Natural killer cell treated with Interleukin-12 subunit alpha and Interleukin-12 subunit beta and Interleukin-15 and Interleukin-18, amount 100 ng/mL, for 72 hours (primary cell): Measurements from ENCODE around the gene KLRC3. TPM values are rescaled to one million over a fixed set of nuclear protein-coding genes. Genes with fewer than 3 reads are reported as not detected.
"Not testable (repeated sequence)": the region's sequence is repeated elsewhere in the genome, so short reads cannot be mapped to it uniquely, and the experiment has no call there.

Source experiments
- ATAC-seq, 2 donors: fragments of 150-1000 bp; cut with Tn5 transposase in 1 of 2; sonication (Bioruptor Pico), chemical (Tn5 transposase) in 1 of 2; 2 replicates each; pipeline ENCODE4 v1.10.0; 2021
- DNase-seq: peaks from one replicate; pipeline ENCODE4 v3.0.0; 2022; ENCODE audit warnings: low spot score
- H3K27ac Mint-ChIP-seq, 2 donors: 1 replicate in 1 of 2; 2 replicates in 1 of 2; pipeline ENCODE4 v1.8.0; 2022; ENCODE audit warnings: mixed read lengths in 2 of 2, mild to moderate bottlenecking in 1 of 2, moderate library complexity in 1 of 2
- H3K27me3 Mint-ChIP-seq, 2 donors: 1 replicate in 1 of 2; 2 replicates in 1 of 2; pipeline ENCODE4 v1.8.0; 2022; ENCODE audit warnings: mixed read lengths in 2 of 2
- H3K36me3 Mint-ChIP-seq: one replicate; pipeline ENCODE4 v1.8.0; 2022; ENCODE audit warnings: mixed read lengths
- H3K4me1 Mint-ChIP-seq, 2 donors: 1 replicate in 1 of 2; 2 replicates in 1 of 2; pipeline ENCODE4 v1.8.0; 2022; ENCODE audit warnings: low read depth in 2 of 2, mixed read lengths in 2 of 2, mild to moderate bottlenecking in 1 of 2
- H3K4me3 Mint-ChIP-seq: one replicate; pipeline ENCODE4 v1.8.0; 2022; ENCODE audit warnings: mixed read lengths
- H3K9me3 Mint-ChIP-seq: 2 replicates; pipeline ENCODE4 v1.8.0; 2022; ENCODE audit warnings: mixed read lengths
- total RNA-seq, 2 donors: library from RNA; stranded (reverse); gene quantifications; one replicate each; pipeline ENCODE4 v1.2.3, GENCODE V29; 2022

Gene KLRC3
- total RNA-seq, 2 donors from 2014 or later: 7.9 to 9.6 TPM

- peak; percentile 73 to 95 for ATAC-seq
- not testable (repeated sequence) for H3K36me3 Mint-ChIP-seq, H3K9me3 Mint-ChIP-seq, H3K4me3 Mint-ChIP-seq, DNase-seq, H3K27me3 Mint-ChIP-seq, H3K4me1 Mint-ChIP-seq
- H3K27ac Mint-ChIP-seq: peak overlapping the region in 1 of 2 donors; percentile 79
These were observed 10.2 kb upstream of the KLRC3 start for GRCh38 chr12:10430623-10431022.

- H3K36me3 Mint-ChIP-seq, ATAC-seq, H3K27me3 Mint-ChIP-seq, H3K9me3 Mint-ChIP-seq, H3K4me1 Mint-ChIP-seq, DNase-seq, H3K4me3 Mint-ChIP-seq: not testable (repeated sequence)
- peak overlapping the region in 1 of 2 donors; percentile 29 for H3K27ac Mint-ChIP-seq
These were observed 5.5 kb upstream of the KLRC3 start for GRCh38 chr12:10425938-10426337.

GRCh38 chr12:10424260-10424899 lies 4.0 kb upstream of the KLRC3 start:
- H3K4me1 Mint-ChIP-seq, DNase-seq, H3K4me3 Mint-ChIP-seq, H3K36me3 Mint-ChIP-seq, ATAC-seq, H3K9me3 Mint-ChIP-seq, H3K27ac Mint-ChIP-seq, H3K27me3 Mint-ChIP-seq: not testable (repeated sequence)

GRCh38 chr12:10422159-10422558 lies 1.8 kb upstream of the KLRC3 start:
- H3K4me1 Mint-ChIP-seq, H3K9me3 Mint-ChIP-seq, H3K27me3 Mint-ChIP-seq, H3K36me3 Mint-ChIP-seq, H3K4me3 Mint-ChIP-seq: not testable (repeated sequence)
- peak; percentile 94 to 96 for ATAC-seq
- DNase-seq: peak; percentile 67
- H3K27ac Mint-ChIP-seq: peak overlapping the region; percentile 66 to 74

GRCh38 chr12:10409392-10409791 lies 11.0 kb downstream of the KLRC3 start, which contains the start of gene KLRC4:
Gene KLRC4 (minus strand): TSS chr12:10409757. CDS start chr12:10409575, 182 bp downstream.
- peak in 1 of 2 donors; percentile 82 for ATAC-seq
- H3K27me3 Mint-ChIP-seq: no peaks in the 10 kb centered on the region
- peak within 1 kb of the TSS; percentile 86 for H3K4me3 Mint-ChIP-seq
- peak within 1 kb of the TSS; percentile 11 to 67 for H3K27ac Mint-ChIP-seq
- no peaks in the 10 kb centered on the region for H3K9me3 Mint-ChIP-seq
- peaks cover 11 to 34% of the 10 kb centered on the region in 2 donors for H3K4me1 Mint-ChIP-seq
- peaks cover 25% of the 10 kb centered on the region for H3K36me3 Mint-ChIP-seq
- DNase-seq: no peak

GRCh38 chr12:10408842-10409241 lies 11.6 kb downstream of the KLRC3 start:
- no peaks in the 10 kb centered on the region for H3K9me3 Mint-ChIP-seq
- H3K27me3 Mint-ChIP-seq: no peaks in the 10 kb centered on the region
- peaks cover 11 to 30% of the 10 kb centered on the region in 2 donors for H3K4me1 Mint-ChIP-seq
- H3K27ac Mint-ChIP-seq: peak overlapping the region; percentile 11 to 67
- H3K36me3 Mint-ChIP-seq: peaks cover 25% of the 10 kb centered on the region
- H3K4me3 Mint-ChIP-seq: peak overlapping the region; percentile 86
- ATAC-seq (no peak), DNase-seq (no peak)

- Mint-ChIP-seq H3K4me1 (peaks cover 11 to 40% of the 10 kb centered on the region in 2 donors), H3K4me3 (peak overlapping the region; percentile 74), H3K36me3 (peaks cover 33% of the 10 kb centered on the region), H3K27me3 (no peaks in the 10 kb centered on the region), H3K9me3 (no peaks in the 10 kb centered on the region), H3K27ac (peak overlapping the region; percentile 91 to 92)
- ATAC-seq (no peak), DNase-seq (no peak)
These were observed 13.7 kb downstream of the KLRC3 start for GRCh38 chr12:10406725-10407124.

- Mint-ChIP-seq H3K27ac (peak overlapping the region in 1 of 2 donors; percentile 47), H3K9me3 (peaks cover 2% of the 10 kb centered on the region), H3K27me3 (no peaks in the 10 kb centered on the region), H3K4me3 (peak overlapping the region; percentile 54), H3K36me3 (peaks cover 42% of the 10 kb centered on the region), H3K4me1 (peaks cover 19 to 53% of the 10 kb centered on the region in 2 donors)
- DNase-seq (no peak), ATAC-seq (peak in 1 of 2 donors; percentile 51)
These were observed 15.1 kb downstream of the KLRC3 start for GRCh38 chr12:10405294-10405693.

- peaks cover 22 to 57% of the 10 kb centered on the region in 2 donors for H3K4me1 Mint-ChIP-seq
- peaks cover 46% of the 10 kb centered on the region for H3K36me3 Mint-ChIP-seq
- H3K9me3 Mint-ChIP-seq: peaks cover 2% of the 10 kb centered on the region
- peak overlapping the region in 1 of 2 donors; percentile 47 for H3K27ac Mint-ChIP-seq
- H3K4me3 Mint-ChIP-seq: no peak overlapping the region
- no peaks in the 10 kb centered on the region for H3K27me3 Mint-ChIP-seq
- no peak for DNase-seq
- no peak for ATAC-seq
These were observed 15.6 kb downstream of the KLRC3 start for GRCh38 chr12:10404798-10405197.

GRCh38 chr12:10400829-10401228 lies 19.6 kb downstream of the KLRC3 start:
- Mint-ChIP-seq H3K4me3 (peak overlapping the region; percentile 79), H3K36me3 (peaks cover 37% of the 10 kb centered on the region), H3K27ac (peak overlapping the region; percentile 45 to 52), H3K27me3 (no peaks in the 10 kb centered on the region), H3K9me3 (peaks cover 6% of the 10 kb centered on the region), H3K4me1 (peaks cover 24 to 54% of the 10 kb centered on the region in 2 donors)
- DNase-seq (no peak), ATAC-seq (no peak)

GRCh38 chr12:10398168-10398567 lies 22.2 kb downstream of the KLRC3 start:
- ATAC-seq: no peak
- H3K27me3 Mint-ChIP-seq: no peaks in the 10 kb centered on the region
- no peak for DNase-seq
- H3K36me3 Mint-ChIP-seq: peaks cover 32% of the 10 kb centered on the region
- peak overlapping the region; percentile 41 to 94 for H3K27ac Mint-ChIP-seq
- H3K4me3 Mint-ChIP-seq: peak overlapping the region; percentile 86
- H3K9me3 Mint-ChIP-seq: peaks cover 6% of the 10 kb centered on the region
- peaks cover 48 to 72% of the 10 kb centered on the region in 2 donors for H3K4me1 Mint-ChIP-seq

GRCh38 chr12:10397296-10397695 lies 23.1 kb downstream of the KLRC3 start:
- no peaks in the 10 kb centered on the region for H3K27me3 Mint-ChIP-seq
- ATAC-seq (peak; percentile 67 to 69), DNase-seq (no peak)
- peaks cover 6% of the 10 kb centered on the region for H3K9me3 Mint-ChIP-seq
- peaks cover 28% of the 10 kb centered on the region for H3K36me3 Mint-ChIP-seq
- peak overlapping the region; percentile 89 to 94 for H3K27ac Mint-ChIP-seq
- H3K4me3 Mint-ChIP-seq: peak overlapping the region; percentile 86
- peaks cover 52 to 77% of the 10 kb centered on the region in 2 donors for H3K4me1 Mint-ChIP-seq

GRCh38 chr12:10396176-10396575 lies 24.2 kb downstream of the KLRC3 start:
- not testable (repeated sequence) for DNase-seq, H3K27me3 Mint-ChIP-seq, H3K9me3 Mint-ChIP-seq, ATAC-seq
- peak overlapping the region; percentile 89 to 94 for H3K27ac Mint-ChIP-seq
- H3K4me1 Mint-ChIP-seq: peaks cover 54 to 74% of the 10 kb centered on the region in 2 donors
- peaks cover 21% of the 10 kb centered on the region for H3K36me3 Mint-ChIP-seq
- H3K4me3 Mint-ChIP-seq: peak overlapping the region; percentile 86

- peak; percentile 67 to 74 for ATAC-seq
- peak overlapping the region; percentile 89 to 94 for H3K27ac Mint-ChIP-seq
These were observed 24.9 kb downstream of the KLRC3 start for GRCh38 chr12:10395390-10395998.

More at GRCh38 chr12:10395390-10395998, 24.9 kb downstream of the KLRC3 start:
- Mint-ChIP-seq H3K4me3 (peak overlapping the region; percentile 86), H3K4me1 (peaks cover 50 to 70% of the 10 kb centered on the region in 2 donors), H3K27me3 (no peaks in the 10 kb centered on the region), H3K9me3 (peaks cover 3% of the 10 kb centered on the region), H3K36me3 (peaks cover 17% of the 10 kb centered on the region)
- peak; percentile 71 for DNase-seq
